Measurements from ENCODE around the gene TSNAXIP1.

The TSNAXIP1 gene

GRCh38 chr16:67825119-67825518, 18.4 kb downstream of the TSNAXIP1 start:
- Histone ChIP-seq H3K27me3 (ENCODE audit: control insufficient read depth, insufficient read depth, low read length) (no peaks in the 10 kb centered on the region), H3K4me3 (ENCODE audit: low read depth, low read length) (no peak overlapping the region), H3K9me3 (ENCODE audit: control insufficient read depth, low read length) (no peaks in the 10 kb centered on the region), H3K9ac (no peak overlapping the region), H3K79me2 (no peaks in the 10 kb centered on the region), H3K27ac (no peak overlapping the region), H3K4me1 (no peaks in the 10 kb centered on the region), H3K36me3 (ENCODE audit: control insufficient read depth, insufficient read depth, low read length) (no peaks in the 10 kb centered on the region), H2AFZ (no peak overlapping the region), H3K4me2 (ENCODE audit: low read length) (no peak overlapping the region)
- TF ChIP-seq CTCF (IDR thresholded peaks at IDR 0.05), result no peak

- no peaks in the 10 kb centered on the region for H3K4me1 ChIP-seq
- no peaks in the 10 kb centered on the region for H3K9me3 ChIP-seq (ENCODE audit: control insufficient read depth, low read length)
- no peaks in the 10 kb centered on the region for H3K79me2 ChIP-seq
- H3K27me3 ChIP-seq (ENCODE audit: control insufficient read depth, insufficient read depth, low read length), result no peaks in the 10 kb centered on the region
- no peak for TF ChIP-seq CTCF (IDR thresholded peaks at IDR 0.05)
- H2AFZ ChIP-seq, result no peak overlapping the region
- no peaks in the 10 kb centered on the region for H3K36me3 ChIP-seq (ENCODE audit: control insufficient read depth, insufficient read depth, low read length)
- no peak overlapping the region for H3K27ac ChIP-seq
- H3K4me3 ChIP-seq (ENCODE audit: low read depth, low read length), result no peak overlapping the region
- no peak overlapping the region for H3K9ac ChIP-seq
- H3K4me2 ChIP-seq (ENCODE audit: low read length), result no peak overlapping the region
These were observed 19.2 kb downstream of the TSNAXIP1 start for GRCh38 chr16:67825906-67826305.

GRCh38 chr16:67828651-67829050, 22.0 kb downstream of the TSNAXIP1 start:
- Histone ChIP-seq H3K9me3 (ENCODE audit: control insufficient read depth, low read length) (no peaks in the 10 kb centered on the region), H2AFZ (no peak overlapping the region), H3K4me2 (ENCODE audit: low read length) (no peak overlapping the region), H3K4me3 (ENCODE audit: low read depth, low read length) (no peak overlapping the region), H3K79me2 (no peaks in the 10 kb centered on the region), H3K27me3 (ENCODE audit: control insufficient read depth, insufficient read depth, low read length) (no peaks in the 10 kb centered on the region), H3K36me3 (ENCODE audit: control insufficient read depth, insufficient read depth, low read length) (no peaks in the 10 kb centered on the region), H3K9ac (no peak overlapping the region), H3K4me1 (no peaks in the 10 kb centered on the region), H3K27ac (no peak overlapping the region)
- no peak for TF ChIP-seq CTCF (IDR thresholded peaks at IDR 0.05)

- TF ChIP-seq CTCF (IDR thresholded peaks at IDR 0.05), result no peak
These were observed 26.3 kb downstream of the TSNAXIP1 start for GRCh38 chr16:67833030-67833414.

GRCh38 chr16:67833415-67834241, 26.9 kb downstream of the TSNAXIP1 start:
- H3K79me2 ChIP-seq, result no peaks in the 10 kb centered on the region
- peak overlapping the region; percentile 81 for H2AFZ ChIP-seq
- peak overlapping the region; percentile 92 for H3K4me3 ChIP-seq (ENCODE audit: low read depth, low read length)
- peak overlapping the region; percentile 97 for H3K4me2 ChIP-seq (ENCODE audit: low read length)
- H3K9me3 ChIP-seq (ENCODE audit: control insufficient read depth, low read length), result no peaks in the 10 kb centered on the region
- no peaks in the 10 kb centered on the region for H3K4me1 ChIP-seq
- no peaks in the 10 kb centered on the region for H3K27me3 ChIP-seq (ENCODE audit: control insufficient read depth, insufficient read depth, low read length)
- TF ChIP-seq CTCF (IDR thresholded peaks at IDR 0.05), result no peak
- no peaks in the 10 kb centered on the region for H3K36me3 ChIP-seq (ENCODE audit: control insufficient read depth, insufficient read depth, low read length)
- H3K27ac ChIP-seq, result peak overlapping the region; percentile 47
- peak overlapping the region; percentile 59 for H3K9ac ChIP-seq

More at GRCh38 chr16:67833030-67833414, 26.3 kb downstream of the TSNAXIP1 start:
- Histone ChIP-seq H3K36me3 (ENCODE audit: control insufficient read depth, insufficient read depth, low read length) (no peaks in the 10 kb centered on the region), H3K9me3 (ENCODE audit: control insufficient read depth, low read length) (no peaks in the 10 kb centered on the region), H3K27me3 (ENCODE audit: control insufficient read depth, insufficient read depth, low read length) (no peaks in the 10 kb centered on the region), H2AFZ (peak overlapping the region; percentile 81), H3K4me3 (ENCODE audit: low read depth, low read length) (peak overlapping the region; percentile 92), H3K79me2 (no peaks in the 10 kb centered on the region), H3K4me2 (ENCODE audit: low read length) (peak overlapping the region; percentile 97), H3K9ac (peak overlapping the region; percentile 59), H3K27ac (peak overlapping the region; percentile 47), H3K4me1 (no peaks in the 10 kb centered on the region)
